Stimulated activated CD4-positive, alpha-beta T cell treated with anti-CD3 and anti-CD28 coated beads, Interleukin-1b, Interleukin-23, amount 100 ng/mL, for 48 hours (primary cell): ENCODE measurements around the gene MTREX.
"Not testable (repeated sequence)": the region's sequence is repeated elsewhere in the genome, so short reads cannot be mapped to it uniquely, and the experiment has no call there.

Source experiments
- DNase-seq: peaks from one replicate; pipeline ENCODE4 v3.0.0-alpha.2; 2020

MTREX gene

DNA sequence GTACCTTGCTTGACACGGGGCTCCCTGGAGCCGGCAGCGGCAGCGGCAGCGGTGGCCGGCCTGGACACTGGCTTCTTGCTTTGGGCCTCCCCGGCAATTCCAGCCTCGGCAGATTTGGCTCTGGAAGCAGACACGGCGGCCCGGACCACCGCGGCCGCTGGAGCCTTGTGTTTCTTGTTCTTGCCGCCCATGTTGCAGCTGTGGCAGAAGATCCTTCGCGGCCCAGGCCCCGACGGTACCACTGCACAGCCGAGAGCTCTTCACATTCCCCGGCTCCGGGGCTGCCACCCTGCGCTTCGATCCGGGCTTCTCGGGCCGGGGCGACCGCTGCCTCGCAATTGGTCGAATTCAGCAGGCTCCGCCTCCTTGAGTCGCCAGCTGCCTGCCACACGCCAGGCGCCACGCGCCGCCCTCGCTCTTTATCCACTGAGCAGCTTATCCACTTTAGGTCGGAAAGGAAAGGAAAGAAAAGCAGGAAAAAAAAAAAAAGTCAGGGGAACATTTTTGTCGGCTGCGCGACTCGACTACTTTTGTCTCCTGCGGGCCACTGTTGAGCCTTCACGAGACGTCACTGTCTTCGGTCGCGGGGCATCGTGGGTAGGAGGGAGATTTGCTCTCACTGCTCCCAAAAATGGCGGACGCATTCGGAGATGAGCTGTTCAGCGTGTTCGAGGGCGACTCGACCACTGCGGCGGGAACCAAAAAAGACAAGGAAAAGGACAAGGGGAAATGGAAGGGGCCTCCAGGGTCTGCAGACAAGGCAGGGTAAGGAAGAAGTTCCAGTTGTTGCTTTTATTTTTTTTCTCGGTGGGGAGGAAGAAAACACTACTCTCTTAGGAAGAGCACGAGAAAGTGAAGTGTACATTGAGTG is at the start of gene MTREX, which contains the start of gene DHX29:
TSS of gene MTREX (plus strand) at position 607 of the 871 bp plus-strand sequence. CDS start at position 632, 25 bp downstream.
TSS of gene DHX29 (minus strand) at position 312 of the 871 bp plus-strand sequence. CDS start at position 191, 121 bp downstream.
- peak; percentile 88 for DNase-seq

DNA sequence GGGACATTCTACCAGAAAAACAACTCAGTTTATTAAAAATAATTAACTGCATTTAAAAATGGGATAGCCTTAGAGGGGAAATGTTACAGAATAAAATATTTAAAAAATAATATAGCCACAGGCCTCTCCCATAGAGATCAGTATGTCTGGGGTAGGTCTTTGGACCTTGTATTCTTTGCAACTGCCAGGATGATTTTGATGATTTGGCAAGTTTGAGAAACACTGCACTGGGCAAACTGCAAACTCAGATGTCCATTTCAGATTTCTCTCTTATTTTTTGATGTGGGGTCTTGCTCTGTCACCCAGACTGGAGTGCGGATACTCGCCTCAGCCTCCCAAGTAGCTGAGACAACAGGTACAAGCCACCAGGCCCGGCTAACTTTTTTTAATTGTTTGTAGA is 49.5 kb upstream of the MTREX start:
- DNase-seq: no peak

DNA sequence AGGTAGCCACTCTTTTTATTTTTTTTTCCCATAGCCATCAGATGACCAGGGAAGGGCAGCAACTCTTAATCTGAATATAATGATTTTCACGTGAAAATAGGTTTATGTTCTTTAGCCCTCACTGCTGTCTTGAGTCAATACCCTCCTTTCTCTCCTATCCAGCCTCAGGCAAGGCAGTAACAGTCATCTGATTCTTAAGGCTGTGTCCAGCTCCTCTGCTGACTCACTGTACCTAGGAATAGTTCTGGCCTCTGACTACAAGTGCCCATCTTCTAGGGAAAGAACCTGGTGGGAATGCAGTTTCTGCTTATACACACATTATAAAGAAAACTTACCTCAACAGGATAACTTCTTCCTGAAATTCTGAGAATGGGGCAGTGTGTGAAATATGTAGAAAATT is 31.0 kb upstream of the MTREX start:
- no peak for DNase-seq

DNA sequence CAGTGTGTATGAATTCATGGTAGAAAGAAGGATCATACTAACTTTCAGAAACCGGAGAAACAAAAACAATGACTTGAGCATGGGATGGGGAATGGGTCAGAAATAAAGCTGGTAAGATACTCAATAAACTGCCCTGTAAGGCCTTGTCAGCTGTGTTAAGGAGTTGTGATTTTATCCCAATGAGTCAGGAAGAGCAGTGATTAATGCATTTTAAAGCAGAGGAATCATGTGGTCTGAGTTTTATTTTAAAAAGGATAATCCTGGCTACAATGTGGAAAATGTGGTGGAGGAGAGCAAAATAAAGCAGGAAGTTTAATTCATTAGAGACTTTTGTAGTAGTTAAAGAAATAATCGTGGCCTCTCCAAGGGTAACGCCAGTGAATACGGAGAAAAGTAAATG is 29.0 kb upstream of the MTREX start:
- DNase-seq: no peak

DNA sequence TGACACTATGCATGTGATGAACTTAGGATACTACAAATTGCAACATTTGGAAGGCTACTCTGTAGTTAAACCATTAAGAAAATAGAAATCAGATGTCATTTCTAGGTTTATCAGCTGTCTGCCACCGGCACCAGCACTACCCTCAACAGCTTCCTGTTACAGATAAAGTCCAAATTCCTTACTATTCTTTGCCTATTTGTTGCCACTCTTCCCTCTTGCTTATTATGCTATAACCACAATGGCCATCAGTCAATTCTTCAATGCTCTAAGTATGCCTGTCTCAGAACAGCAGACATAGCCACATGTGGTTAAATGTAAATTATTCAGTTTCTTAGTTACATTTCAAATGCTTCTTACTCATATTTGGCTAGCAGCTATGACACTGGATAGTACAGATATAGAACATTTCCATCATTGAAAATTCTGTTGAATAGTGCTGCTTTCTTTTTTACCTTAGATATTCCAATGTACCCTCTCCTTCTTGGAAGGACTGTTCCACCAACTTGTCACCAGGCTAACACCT is 21.3 kb upstream of the MTREX start:
- DNase-seq: no peak

DNA sequence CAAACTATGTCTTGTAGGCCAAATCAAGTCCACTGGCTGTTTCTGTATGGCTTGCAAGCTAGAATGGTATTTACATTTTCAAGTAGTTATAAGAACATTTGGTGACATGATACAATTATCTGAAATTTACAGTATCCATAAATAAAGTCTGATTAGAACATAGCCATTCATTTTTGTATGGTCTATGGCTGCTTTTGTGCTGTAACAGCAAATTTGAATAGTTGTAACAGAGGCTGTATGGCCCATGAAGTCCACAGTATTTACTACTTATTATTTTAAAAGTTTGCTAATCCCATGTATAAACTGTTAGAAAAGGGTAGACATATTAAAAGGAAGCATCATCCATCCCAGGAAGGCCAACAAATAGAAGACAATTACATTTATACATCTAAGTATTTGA is 18.0 kb upstream of the MTREX start:
- no peak for DNase-seq

DNA sequence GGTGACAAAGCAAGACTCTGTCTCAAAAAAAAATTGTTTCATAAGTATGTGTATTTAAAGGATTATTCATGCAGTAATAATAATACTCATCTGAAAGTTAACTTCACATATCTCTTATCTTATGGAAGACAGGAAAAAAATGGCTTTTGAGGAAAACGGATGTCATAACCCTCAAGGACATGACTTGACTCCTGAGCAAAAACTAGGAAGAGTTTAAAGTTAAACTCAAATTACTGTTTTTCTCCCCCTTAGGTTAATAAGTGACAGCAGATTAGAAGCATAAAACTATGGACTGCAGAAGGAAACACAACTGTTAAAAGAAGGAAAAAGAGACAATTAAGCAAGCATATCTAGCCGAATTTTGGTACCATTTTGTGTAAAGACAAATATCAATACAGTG is 16.8 kb upstream of the MTREX start:
- DNase-seq: no peak

DNA sequence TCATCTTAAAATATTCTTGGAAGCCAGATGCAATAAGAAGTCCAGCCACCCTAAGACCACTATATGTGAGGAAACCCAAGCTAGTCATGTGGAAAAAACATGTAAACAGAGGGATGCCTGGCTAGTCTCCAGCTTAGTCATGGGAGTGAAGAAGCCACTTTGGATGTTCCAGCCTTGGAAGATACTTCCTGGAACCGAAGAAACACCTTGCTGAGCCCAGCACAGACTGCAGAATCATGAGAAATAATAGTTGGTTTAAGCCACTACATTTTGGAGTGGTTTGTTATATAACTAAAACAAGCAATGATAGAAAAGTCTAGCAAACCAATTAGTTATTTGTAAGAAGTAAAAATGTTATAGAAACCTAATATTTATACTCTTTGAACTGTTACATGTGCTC is 12.9 kb upstream of the MTREX start:
- no peak for DNase-seq

DNA sequence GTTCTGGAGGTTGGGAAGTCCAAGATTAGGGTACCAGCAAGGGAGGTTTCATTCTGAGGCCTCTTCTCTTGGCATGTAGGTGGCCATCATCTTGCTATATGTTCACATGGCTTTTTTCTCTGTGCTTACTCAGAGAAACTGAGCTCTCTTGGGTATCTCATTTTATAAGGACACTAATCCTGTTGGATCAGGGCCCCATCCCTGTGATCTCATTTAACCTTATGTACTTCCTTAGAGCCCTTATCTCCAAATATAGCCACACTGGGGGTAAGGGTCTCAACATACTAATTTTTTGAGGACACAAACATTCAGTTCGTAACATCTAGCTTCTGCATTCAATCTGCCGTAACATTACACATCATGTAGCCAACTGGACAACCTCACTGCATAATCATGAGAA is 6.9 kb upstream of the MTREX start:
- no peak for DNase-seq

DNA sequence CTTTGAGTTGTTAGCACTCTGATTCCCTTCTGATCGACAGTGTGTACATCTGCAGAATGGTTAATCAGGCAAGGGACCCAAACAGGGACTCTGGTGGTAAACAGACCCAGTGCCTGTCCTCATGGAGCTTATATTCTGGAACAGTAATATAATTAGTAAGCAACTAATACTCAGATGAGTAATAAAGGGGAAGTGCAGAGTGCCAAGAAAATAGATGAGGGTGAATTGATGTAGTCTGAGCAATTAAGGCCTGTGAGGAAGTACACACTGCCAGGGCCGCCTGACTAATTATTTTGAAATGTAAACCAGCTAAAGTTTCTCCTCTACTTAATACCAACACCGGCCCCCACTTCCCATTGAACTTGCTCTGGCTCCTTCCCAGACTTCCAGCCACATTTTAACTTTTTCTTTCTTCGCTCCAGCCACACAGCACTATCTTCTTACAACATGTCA is 4.5 kb upstream of the MTREX start:
- no peak for DNase-seq

DNA sequence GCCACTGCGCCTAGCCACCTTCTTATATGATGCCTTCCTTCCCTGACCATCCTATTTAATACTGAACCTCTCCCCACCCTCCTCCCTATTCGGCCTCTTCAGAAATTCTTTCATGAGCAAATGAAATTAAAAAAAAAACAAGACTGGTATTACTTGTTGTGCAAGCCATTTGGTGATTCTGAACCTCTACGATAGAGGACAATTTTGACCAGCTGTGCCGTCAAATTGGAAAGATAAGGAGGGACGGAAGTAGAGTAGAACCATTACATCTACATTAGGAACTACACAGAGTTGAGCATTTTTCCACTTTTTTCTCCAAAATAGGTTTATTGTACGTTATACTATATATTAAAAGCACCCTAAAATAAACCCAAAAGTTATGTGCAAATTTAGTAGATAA is 3.2 kb upstream of the MTREX start:
- no peak for DNase-seq

DNA sequence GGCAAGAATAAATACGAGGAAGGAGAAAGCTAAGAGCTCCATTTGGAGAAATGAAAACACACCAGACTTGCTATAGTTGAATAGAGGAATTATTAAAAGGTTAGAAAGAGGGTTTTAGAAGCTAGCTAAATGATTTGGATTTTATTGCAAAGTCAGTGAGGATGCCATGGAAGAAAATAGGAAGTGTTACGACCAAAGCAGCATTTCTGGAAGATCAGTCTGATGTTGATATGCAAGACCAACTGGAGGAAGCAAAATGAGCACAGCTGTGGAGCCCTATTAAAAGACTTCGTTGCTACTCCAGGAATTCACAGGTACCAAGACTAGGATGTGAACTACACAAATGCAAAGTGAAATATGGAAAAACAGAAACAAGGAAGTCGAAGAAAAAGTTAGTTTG is 2.4 kb upstream of the MTREX start:
- DNase-seq: no peak

DNA sequence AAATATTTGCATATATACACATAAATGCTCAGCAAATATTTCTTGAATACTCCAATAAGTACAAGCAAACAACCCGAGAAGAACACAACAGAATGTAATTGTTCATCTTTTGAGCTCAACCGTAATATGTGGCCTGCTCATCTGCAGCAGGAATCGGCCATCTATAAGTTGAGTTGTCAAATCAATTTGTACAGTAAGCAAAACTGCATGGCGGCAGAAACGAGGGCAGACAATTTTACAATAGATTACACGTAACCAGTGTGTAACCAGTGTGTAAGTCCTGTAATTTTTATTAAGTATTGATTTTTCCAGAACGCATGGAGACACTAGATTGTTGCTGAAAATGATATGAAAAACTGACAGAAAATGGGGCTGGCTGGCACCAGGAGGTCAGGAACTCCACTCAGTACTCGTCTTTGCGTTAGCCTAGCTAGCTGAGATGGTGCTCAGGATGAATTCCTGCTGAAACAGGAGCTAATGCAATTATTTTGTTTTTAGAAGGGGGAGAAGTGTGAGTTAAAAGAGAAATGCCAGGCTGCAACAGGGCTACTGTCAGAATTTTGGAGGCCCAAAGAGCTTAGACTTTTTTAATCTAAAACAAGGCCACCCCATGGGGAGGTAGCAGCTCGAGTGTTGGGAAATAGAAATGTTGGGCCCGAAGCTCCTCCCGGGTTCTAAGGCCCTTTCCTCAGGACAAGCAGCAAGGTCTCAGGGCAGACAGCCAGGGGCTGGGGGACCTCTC is 977 bp upstream of the MTREX start:
- DNase-seq: no peak

DNA sequence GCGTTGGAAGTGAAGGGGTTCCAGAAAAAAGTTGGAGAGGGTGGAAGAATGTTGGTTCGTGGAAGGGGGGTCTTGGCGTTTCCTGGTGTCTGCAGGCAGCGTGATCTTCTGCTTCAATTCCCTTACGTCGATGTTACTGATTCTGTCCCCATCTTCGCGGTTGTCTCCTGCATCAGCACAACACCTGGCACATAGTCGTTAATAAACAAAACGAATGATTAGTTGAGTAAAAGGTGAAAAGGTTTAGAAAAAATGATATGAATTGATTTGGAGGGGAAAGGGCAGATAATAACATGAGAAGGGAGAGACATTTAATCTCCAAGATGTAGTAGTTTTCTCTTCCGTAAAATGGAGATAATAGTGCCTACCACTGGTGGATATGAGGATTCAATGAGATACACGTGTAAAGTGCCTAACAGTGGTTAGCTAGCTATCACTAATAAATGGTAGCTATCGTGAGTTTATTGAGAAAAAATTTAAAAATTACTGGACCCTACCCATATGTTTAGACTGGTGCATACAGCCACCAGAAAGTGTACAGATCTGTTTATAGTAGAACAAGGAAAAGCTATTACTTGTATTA is 556 bp downstream of the MTREX start:
- no peak for DNase-seq

DNA sequence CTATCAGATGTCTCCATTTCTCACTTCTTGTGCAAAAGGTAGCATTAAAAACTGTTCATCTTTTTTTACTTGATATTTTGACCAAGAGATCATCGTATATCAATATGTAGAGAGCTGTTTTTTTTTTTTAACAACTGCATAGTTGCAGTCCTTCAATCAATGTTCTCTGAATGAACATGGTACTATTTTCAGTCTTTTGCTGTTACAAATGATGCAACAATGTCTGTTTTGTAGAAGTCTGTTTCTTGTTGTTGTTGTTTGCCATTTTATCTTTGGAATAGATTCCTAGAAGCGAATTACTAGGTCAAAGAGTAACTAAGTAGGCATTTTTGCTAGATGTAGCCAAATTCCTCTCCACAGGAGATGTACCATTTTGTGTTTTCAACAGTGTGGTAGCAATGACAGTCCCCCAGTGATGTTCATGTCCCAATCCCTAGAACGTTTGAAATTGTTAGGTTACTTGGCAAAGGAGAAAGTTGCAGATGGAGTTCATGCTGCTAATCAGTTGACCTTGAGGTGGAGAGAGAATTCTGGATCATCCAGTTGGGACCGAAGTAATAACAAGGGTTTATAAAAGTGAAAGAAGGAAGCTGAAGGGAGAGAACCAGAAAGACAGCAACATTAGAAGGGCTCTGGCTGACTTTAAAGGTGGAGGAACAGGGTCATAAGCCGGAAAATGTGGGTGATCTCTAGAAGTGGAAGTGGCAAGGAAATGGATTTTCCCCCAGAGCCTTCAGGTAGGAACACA is 6.3 kb downstream of the MTREX start:
- no peak for DNase-seq

DNA sequence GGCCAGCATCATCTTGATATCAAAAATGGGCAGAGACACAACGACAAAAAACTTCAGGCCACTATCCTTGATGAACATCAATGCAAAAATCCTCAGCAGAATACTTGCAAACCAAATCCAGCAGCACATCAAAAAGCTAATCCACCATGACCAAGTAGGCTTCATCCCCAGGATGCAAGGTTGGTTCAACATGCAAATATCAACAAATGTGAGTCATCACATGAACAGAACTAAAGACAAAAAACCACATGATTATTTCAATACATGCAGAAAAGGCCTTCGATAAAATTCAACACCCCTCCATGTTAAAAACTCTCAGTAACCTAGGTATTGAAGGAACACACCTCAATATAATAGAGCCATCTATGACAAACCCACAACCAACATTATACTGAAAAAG is 8.5 kb downstream of the MTREX start:
- no peak for DNase-seq

DNA sequence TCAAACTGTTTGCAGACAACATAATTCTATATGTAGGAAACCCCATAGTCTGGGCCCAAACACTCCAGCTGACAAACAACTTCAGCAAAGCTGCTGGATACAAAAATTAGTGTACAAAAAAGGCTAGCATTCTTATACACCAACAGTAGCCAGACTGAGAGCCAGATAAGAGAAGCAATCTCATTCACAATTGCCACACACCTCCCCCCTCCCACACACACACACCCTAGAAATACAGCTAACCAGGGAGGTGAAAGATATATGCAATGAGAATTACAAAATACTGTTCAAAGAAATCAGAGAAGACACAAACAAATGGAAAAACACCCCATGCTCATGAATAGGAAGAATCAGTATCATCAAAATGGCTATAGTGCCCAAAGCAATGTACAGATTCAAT is 9.0 kb downstream of the MTREX start:
- no peak for DNase-seq

DNA sequence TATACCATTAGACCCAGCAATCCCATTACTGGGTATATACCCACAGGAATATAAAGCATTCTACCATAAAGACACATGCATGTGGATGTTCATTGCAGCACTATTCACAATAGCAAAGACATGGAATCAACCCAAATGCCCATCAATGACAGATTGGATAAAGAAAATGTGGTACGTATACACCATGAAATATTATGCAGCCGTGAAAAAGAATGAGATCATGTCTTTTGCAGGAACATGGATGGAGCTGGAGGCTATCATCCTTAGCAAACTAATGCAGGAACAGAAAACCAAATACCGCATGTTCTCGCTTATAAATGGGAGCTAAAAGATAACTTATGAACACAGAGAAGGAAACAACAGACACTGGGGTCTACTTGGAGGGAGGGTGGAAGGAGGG is 10.4 kb downstream of the MTREX start:
- DNase-seq: not testable (repeated sequence)

DNA sequence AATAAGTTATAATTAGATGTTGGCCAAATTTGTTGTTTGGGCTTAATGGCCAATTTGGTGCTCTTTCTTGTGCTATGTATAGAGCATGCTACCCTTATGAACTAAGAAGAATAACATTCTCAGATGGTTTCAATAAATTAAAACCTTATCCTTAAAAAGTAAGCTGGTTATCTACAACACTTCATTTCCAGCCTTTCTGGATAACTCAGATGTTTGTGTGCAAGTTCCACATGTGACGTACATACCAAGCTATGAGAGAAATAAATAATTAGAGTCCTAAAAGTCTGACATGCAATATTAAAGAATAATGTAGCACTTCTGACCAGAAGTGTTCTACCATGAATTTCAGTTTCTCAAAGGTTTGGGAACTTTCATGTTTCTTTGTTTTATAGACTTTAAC is 11.7 kb downstream of the MTREX start:
- DNase-seq: no peak

DNA sequence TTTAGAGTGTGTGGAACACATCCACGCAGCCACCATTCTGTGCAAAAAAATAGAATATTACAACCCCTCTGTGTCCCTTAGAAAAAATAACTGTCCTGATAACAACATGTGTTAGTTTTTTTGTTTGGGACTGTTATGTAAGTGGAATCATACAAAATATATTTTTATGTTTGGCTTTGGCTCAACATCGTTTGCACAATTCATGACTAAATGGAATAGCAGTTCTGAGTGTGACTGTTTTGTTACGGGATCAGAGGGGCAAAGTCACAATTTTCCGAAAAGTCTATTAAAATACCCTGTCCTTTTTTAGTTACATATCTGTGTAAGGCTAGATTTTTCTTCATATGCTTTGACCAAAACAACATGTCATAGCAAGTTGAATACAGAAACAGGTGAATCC is 12.8 kb downstream of the MTREX start:
- no peak for DNase-seq

DNA sequence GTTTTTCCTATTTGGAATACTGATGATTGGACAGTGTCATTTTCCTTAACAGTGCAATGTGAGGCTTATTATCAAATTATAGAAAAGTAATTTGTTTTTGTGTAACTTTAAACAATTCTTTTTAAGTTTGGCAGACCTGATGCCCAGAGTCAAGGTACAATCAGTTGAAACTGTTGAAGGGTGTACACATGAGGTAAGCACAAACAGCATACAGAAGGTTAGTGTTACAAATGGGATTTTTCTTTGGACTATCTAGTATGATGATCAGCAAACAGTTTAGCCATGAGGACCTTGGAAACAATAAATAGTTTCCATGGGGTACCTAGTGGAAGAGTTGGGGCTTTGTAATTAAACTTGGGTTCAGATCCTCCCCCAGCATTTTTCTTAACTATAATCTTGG is 16.2 kb downstream of the MTREX start:
- DNase-seq: no peak

DNA sequence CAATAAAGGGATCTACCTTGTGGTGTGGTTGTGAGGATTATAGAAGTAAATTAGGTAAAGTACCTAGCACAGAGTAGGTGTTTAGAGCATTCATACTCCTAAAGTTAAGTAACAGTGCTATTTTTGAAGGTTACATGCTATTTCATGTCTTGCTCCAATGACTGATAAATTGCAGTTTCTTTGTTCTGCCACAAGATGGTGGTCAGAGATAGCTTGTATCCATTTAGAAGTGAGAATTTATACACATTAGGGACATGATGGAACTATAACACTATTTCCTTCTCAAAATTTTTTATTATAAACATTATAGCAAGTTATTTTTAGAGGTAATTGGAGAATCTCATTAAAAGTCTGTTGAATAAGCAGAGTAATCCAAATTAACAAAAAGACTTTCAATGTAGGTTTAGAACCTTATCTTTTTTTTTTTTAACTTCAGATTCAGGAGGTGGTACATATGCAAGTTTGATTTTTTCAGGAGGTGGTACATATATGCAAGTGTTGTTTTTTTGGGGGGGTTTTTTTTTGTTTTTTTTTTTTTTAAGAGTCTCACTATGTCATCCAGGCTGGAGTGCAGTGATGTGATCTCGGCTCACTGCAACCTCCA is 17.1 kb downstream of the MTREX start:
- no peak for DNase-seq
